ENCODE results near the gene VIM.

Gene VIM

DNA sequence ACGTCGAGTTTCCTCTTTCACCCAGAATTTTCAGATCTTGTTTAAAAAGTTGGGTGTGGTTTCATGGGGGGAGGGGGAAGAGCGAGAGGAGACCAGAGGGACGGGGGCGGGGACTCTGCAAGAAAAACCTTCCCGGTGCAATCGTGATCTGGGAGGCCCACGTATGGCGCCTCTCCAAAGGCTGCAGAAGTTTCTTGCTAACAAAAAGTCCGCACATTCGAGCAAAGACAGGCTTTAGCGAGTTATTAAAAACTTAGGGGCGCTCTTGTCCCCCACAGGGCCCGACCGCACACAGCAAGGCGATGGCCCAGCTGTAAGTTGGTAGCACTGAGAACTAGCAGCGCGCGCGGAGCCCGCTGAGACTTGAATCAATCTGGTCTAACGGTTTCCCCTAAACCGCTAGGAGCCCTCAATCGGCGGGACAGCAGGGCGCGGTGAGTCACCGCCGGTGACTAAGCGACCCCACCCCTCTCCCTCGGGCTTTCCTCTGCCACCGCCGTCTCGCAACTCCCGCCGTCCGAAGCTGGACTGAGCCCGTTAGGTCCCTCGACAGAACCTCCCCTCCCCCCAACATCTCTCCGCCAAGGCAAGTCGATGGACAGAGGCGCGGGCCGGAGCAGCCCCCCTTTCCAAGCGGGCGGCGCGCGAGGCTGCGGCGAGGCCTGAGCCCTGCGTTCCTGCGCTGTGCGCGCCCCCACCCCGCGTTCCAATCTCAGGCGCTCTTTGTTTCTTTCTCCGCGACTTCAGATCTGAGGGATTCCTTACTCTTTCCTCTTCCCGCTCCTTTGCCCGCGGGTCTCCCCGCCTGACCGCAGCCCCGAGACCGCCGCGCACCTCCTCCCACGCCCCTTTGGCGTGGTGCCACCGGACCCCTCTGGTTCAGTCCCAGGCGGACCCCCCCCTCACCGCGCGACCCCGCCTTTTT is at the start of gene VIM:
VIM (plus strand) TSS at position 151 of the 925 bp plus-strand sequence. CDS start 1,182 bp downstream, outside the sequence.
- peak; percentile 84 for DNase-seq

DNA sequence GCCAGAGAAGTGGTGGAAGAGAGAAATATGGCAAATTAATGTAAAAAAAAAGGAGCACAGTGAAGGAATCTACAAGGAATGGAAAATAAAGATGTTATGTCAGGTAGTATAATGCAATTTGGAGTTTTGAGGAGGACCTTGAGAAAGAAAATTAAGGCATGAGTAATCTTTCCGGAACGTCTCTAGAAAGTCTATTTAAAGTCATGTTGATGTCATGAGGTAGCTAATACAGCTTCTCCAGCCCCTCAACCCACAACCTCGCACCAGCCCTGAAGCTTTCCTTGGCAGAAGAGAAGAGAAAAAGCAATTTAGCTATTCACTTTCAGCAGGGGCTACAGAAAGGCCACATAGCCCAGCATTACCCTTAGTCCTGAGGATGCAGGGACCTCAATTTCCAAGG is 49.0 kb upstream of the VIM start:
- DNase-seq, result no peak

- no peak for DNase-seq
These were observed 46.9 kb upstream of the VIM start for GRCh38 chr10:17181110-17181509.

DNA sequence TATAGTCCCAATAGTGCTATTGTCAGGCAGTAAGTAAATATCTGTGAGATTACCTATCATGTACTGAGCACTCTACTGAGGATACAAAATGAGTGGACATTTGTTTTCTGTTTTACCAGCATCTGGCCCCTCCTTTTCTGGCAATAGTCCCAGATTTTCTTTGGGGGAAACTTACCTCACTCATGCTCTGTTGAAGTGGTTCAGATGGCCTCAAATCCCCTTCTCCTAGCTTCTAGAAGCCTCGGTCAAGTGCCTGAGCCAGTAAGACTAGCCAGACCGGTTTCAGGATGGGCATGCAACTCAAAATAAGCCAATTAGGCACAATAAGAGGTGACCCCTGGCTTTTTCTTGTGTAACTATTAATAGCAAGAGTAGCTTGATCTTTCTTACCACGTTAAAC is 46.3 kb upstream of the VIM start:
- DNase-seq, result no peak

- no peak for DNase-seq
These were observed 44.9 kb upstream of the VIM start for GRCh38 chr10:17183110-17183509.

- no peak for DNase-seq
These were observed 42.2 kb upstream of the VIM start for GRCh38 chr10:17185873-17186272.

GRCh38 chr10:17188644-17189172 is 39.3 kb upstream of the VIM start:
- DNase-seq, result no peak

DNA sequence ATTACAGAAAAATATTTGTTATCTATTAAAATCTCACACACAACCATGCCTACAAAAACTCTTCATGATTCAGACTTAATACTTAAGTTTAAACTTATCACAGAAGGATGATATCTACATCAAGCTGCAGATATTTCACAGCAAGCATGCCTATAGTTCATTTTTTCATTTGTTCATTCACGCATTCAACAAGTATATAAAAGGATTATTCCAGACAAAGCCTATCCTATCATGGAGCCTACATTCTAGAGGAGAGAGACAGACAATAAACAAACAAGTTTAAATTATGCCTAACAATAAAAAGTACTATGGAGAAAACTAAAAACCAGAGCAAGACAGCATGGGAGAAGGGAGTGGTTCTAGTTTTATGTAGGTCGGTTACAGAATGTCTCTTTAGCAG is 37.4 kb upstream of the VIM start:
- DNase-seq, result no peak

DNA sequence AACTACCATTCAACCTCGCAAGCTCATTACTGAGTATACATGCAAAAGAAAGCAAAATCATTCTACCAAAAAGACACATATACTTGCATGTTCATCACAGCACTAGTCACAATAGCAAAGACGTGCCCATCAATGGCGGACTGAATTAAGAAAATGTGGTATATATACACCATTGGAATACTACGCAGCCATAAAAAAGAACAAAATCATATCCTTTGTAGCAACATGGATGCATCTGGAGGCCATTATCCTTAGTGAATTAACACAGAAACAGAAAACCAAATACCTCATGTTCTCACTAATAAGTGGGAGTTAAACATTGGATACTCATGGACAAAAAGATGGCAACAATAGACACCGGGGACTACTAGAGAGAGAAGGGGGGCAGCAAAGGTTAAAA is 33.0 kb upstream of the VIM start:
- no peak for DNase-seq

DNA sequence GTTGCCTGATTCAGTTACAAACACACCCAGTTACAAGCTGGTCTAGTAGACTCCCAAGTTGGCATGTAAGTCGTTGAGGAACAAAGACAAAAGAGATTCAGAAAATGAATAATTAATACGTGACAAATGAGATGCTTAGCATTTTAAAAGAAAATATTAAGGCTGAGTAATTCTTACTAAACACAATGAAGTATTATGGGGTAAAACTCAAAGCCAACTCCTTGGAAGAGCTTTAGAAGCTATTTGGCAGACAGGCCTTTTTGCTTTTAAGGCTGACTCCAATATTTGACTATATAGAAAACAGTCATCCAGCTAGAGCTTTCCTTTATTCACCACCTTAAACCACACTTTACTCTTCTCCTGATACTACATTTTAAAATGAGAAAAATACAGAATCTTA is 32.0 kb upstream of the VIM start:
- no peak for DNase-seq

- no peak for DNase-seq
These were observed 31.5 kb upstream of the VIM start for GRCh38 chr10:17196573-17196972.

DNA sequence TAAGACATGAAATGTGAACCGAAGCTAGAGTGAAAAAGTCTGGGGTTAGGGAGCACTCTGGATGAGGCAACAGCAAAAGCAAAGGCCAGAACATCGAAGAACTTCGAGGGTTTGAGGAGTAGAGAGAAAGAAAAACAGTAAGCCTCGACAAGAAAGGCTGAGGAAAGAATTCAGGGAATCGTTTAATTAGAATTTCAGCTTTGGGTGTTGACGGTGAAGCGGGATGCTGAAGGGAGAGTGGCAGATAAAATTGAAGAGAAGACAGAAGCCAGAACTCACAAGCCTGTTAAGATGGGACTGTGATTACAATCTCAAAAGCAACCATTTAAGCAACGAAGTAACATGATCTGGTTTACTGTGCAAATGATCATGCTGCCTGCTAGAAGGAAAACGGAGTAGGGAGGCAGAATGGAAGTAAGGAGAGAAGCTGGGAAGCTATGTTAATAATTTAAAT is 28.7 kb upstream of the VIM start:
- no peak for DNase-seq

DNA sequence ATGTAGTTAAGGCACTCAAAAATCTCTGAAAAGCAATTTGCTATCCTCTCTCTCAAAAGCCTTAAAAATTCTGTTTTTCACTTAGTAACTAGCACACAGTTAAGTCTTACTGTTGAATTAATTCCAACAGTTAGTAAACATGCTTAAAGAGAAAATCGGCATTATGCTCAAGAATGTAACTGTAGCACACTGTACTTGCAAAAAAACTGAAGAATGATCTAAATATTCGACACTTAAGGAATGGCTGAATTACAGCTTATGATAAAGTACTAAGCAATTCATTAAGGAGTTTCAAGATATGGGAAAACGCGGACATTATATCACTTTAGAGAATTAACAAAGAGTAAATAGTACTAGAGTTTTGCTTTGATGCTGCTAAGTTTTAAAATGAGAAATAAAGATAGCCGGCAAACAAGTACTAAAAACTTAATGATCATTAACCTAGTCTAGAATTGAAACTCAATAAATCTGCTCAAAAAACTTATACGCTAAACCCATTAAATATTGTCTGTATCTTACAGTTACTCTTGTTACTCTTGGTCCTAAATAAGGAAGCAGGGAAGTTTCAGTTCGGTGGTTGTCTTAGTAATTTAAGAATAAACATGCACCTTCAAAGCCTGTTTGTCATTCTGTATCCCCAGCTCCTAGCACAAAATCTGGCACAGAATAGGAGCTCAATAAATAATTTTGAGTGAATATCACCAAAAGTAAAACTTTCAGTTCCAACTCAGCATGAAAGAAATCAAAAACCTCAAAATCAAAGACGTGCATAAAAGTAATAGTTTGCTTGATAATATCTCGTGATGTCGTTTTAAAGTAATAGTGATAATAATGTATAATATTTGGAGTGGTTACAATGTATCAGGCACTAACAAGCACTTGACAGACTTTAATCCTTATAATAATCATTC is 27.8 kb upstream of the VIM start:
- no peak for DNase-seq

- DNase-seq, result peak; percentile 72
These were observed 26.9 kb upstream of the VIM start, which contains the start of gene TRDMT1 for GRCh38 chr10:17200912-17201793. Gene TRDMT1, minus strand, starts transcription at chr10:17201672. Its CDS starts 38 bp downstream, at chr10:17201634.

DNA sequence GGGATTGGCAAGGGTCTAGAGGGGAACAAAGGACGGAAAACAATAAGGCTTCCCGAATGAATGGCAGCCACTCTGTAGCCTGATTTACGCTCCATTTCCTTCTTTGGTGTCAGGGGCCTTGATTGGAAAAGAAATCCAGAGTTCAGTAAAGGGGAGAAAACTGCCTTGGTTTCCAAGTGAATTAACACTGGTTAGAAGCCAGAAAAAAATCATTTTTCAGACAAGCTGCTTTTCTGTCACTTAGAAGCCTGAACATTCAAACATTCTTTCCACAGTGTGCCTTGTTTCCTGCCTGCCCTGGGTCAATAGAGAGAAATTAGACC is 26.3 kb upstream of the VIM start:
- no peak for DNase-seq

DNA sequence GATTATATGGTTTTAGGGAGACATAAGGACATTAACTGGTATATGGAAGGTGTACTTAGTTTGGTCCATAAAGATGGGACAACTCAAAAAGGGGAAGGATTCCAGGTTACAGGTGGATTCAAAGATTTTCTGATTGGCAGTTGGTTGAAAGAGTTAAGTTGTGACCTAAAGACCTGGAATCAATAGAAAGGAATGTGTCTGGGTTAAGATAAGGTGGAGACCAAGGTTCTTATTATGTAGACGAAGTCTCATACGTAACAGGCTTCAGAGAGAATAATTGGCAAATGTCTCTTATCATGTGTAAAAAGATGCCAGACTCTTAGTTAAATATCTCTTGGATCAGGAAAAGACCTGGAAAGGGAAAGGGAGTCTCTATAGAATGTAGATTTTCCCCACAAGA is 25.5 kb upstream of the VIM start:
- no peak for DNase-seq

GRCh38 chr10:17202999-17203398 is 25.0 kb upstream of the VIM start:
- DNase-seq, result no peak

GRCh38 chr10:17203416-17203815 is 24.6 kb upstream of the VIM start:
- DNase-seq, result no peak

DNA sequence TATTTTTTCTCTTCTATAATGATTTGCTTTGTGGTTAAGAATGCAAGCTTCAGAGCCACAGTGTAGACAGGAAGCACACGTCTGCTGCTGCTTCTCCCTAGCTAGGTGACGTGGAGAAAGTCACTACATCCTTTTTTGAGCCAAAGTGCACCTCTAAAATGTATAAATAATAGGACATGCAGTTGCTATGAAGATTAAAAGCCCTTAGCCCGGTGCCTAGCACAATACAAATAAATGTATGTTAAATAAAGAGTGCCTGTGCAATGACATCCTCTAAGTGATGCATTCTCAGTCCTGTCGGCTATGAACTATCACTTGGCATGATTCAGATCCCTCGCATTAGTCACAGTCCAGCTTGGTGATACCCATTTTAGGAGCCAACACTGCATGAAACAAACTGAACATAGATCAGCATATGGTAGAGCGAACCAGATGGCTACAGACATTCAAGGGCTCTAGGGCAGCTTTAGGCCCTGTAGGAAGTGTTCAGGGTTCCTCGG is 21.8 kb upstream of the VIM start:
- DNase-seq, result peak; percentile 33

- no peak for DNase-seq
These were observed 19.6 kb upstream of the VIM start for GRCh38 chr10:17208476-17208875.

DNA sequence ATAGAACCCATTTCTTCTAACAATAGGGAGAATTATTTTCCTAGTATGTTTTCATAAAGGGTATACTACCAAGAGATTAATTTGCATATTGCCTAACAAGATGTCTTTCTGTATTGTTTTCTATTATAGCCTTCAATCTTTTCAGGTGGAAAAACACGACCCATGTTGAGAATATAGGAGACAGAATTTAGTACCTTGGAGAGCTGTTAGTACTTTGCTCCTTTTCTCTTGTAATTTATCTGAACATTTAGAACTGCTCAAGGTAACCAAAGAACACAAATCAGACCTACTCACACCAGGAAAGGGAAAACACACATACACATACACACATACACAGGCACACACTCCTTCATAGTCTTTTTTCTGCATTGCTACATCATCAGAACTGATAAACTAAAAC is 18.7 kb upstream of the VIM start:
- no peak for DNase-seq

DNA sequence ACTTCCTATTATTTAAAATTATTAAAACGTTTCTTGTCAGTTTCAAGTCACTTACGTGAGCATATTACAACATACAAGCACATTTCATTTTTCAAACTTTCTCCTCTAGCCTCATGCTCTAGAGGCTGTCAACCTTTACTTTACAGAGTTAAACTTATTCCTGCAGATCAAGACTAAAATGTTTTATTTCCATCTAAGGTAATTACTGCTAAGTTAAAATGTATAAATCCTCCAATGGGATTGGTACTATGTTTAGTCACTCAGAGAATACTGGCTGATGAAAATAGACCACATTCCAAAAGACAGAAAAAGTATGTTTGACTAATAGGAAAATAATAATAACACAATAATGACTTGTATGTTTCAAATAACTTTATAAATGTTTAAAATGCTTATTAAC is 18.2 kb upstream of the VIM start:
- no peak for DNase-seq
